ENCODE measurements around the gene NPTN.

DNA sequence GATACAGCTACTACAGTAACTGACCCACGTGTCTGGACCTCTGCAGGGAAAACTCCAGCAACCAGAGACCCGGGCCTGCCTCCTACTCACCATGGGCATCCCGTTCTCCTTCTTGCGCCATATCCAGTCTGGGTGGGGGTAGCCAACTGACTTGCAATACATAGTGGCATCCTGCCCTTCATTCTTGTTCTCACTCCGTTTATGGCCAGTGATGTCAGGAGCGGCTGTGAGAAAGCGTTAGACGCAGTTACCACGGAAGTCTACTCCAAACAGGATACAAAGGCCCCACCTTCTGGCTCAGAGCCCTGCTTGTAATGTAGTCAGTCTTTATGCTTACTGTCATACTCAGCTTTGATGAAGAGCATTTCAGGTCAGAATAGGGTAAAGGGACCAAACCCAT is 59.6 kb downstream of the NPTN start:
- TF ChIP-seq EZH2phosphoT487 (IDR thresholded peaks at IDR 0.05; ENCODE audit: low read length), result no peak
- TF ChIP-seq, protein P1, sequence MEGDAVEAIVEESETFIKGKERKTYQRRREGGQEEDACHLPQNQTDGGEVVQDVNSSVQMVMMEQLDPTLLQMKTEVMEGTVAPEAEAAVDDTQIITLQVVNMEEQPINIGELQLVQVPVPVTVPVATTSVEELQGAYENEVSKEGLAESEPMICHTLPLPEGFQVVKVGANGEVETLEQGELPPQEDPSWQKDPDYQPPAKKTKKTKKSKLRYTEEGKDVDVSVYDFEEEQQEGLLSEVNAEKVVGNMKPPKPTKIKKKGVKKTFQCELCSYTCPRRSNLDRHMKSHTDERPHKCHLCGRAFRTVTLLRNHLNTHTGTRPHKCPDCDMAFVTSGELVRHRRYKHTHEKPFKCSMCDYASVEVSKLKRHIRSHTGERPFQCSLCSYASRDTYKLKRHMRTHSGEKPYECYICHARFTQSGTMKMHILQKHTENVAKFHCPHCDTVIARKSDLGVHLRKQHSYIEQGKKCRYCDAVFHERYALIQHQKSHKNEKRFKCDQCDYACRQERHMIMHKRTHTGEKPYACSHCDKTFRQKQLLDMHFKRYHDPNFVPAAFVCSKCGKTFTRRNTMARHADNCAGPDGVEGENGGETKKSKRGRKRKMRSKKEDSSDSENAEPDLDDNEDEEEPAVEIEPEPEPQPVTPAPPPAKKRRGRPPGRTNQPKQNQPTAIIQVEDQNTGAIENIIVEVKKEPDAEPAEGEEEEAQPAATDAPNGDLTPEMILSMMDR (IDR thresholded peaks at IDR 0.05; ENCODE audit: low read length), result no peak
